ENCODE results near the gene SYPL1.

DNA sequence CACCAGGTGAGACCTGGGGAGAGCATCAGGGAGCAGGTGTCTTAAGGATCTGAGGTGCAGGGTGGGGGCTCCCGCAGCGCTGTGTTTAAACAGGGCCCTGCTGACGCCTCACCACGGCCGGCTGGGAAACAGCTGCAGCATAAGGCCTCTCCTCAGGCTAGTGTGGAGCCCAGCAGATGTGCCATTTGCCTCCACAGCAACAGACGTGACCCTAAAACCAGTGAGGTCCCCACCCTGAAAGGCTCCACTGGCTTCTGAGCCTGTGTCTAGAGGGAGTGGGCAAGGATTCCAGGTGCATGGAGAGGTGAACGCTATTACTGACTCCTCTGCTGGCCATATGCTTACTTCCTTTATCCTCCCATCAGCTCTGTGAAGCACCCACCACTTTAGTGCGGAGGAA, 47.8 kb downstream of the SYPL1 start:
- TF ChIP-seq, protein P1, sequence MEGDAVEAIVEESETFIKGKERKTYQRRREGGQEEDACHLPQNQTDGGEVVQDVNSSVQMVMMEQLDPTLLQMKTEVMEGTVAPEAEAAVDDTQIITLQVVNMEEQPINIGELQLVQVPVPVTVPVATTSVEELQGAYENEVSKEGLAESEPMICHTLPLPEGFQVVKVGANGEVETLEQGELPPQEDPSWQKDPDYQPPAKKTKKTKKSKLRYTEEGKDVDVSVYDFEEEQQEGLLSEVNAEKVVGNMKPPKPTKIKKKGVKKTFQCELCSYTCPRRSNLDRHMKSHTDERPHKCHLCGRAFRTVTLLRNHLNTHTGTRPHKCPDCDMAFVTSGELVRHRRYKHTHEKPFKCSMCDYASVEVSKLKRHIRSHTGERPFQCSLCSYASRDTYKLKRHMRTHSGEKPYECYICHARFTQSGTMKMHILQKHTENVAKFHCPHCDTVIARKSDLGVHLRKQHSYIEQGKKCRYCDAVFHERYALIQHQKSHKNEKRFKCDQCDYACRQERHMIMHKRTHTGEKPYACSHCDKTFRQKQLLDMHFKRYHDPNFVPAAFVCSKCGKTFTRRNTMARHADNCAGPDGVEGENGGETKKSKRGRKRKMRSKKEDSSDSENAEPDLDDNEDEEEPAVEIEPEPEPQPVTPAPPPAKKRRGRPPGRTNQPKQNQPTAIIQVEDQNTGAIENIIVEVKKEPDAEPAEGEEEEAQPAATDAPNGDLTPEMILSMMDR (conservative IDR thresholded peaks at IDR 0.05; ENCODE audit: low read depth, low read length) = no peak
- TF ChIP-seq EZH2 (IDR thresholded peaks at IDR 0.05; ENCODE audit: borderline replicate concordance, low read depth, low read length, poor library complexity, severe bottlenecking) = no peak
